GM19238 (cell line): ENCODE measurements around the gene HVCN1.
"Not testable (repeated sequence)": the region's sequence is repeated elsewhere in the genome, so short reads cannot be mapped to it uniquely, and the experiment has no call there.

Source experiments
- DNase-seq: peaks from one replicate; pipeline ENCODE4 v3.0.0; 2011; ENCODE audit warnings: low spot score; ENCODE audit not compliant: insufficient read length

Gene HVCN1

GRCh38 chr12:110668480-110669192 is 20.3 kb downstream of the HVCN1 start:
- no peak for DNase-seq

- DNase-seq, result no peak
These were observed 21.2 kb downstream of the HVCN1 start for GRCh38 chr12:110667671-110668070.

GRCh38 chr12:110666892-110667291 is 22.0 kb downstream of the HVCN1 start:
- DNase-seq, result no peak

GRCh38 chr12:110661337-110661972 is 27.5 kb downstream of the HVCN1 start:
- peak; percentile 77 for DNase-seq

GRCh38 chr12:110658878-110659277 is 30.0 kb downstream of the HVCN1 start:
- DNase-seq, result no peak

GRCh38 chr12:110658242-110658641 is 30.7 kb downstream of the HVCN1 start:
- no peak for DNase-seq

GRCh38 chr12:110657747-110658146 is 31.2 kb downstream of the HVCN1 start:
- DNase-seq, result no peak

GRCh38 chr12:110656071-110656655 is 32.8 kb downstream of the HVCN1 start:
- DNase-seq, result no peak

- DNase-seq, result not testable (repeated sequence)
These were observed 34.7 kb downstream of the HVCN1 start for GRCh38 chr12:110654238-110654637.

- no peak for DNase-seq
These were observed 39.5 kb downstream of the HVCN1 start for GRCh38 chr12:110649341-110649847.

- no peak for DNase-seq
These were observed 41.3 kb downstream of the HVCN1 start for GRCh38 chr12:110647631-110648040.

- DNase-seq, result no peak
These were observed 47.4 kb downstream of the HVCN1 start for GRCh38 chr12:110641521-110641920.

GRCh38 chr12:110640275-110641025 is 48.5 kb downstream of the HVCN1 start:
- no peak for DNase-seq

GRCh38 chr12:110639336-110640141 is 49.4 kb downstream of the HVCN1 start:
- no peak for DNase-seq

GRCh38 chr12:110638796-110639195 is 50.1 kb downstream of the HVCN1 start:
- DNase-seq, result no peak

GRCh38 chr12:110637869-110638441 is 51.0 kb downstream of the HVCN1 start:
- DNase-seq, result no peak

GRCh38 chr12:110636516-110636915 is 52.4 kb downstream of the HVCN1 start:
- no peak for DNase-seq

GRCh38 chr12:110635055-110635454 is 53.9 kb downstream of the HVCN1 start:
- DNase-seq, result no peak

GRCh38 chr12:110627500-110628195 is 61.3 kb downstream of the HVCN1 start:
- no peak for DNase-seq

GRCh38 chr12:110622582-110622981 is 66.3 kb downstream of the HVCN1 start:
- DNase-seq, result no peak
